ENCODE data around the gene ACSF2. TPM values are rescaled to one million over a fixed set of nuclear protein-coding genes. Genes with fewer than 3 reads are reported as not detected.
A peak's percentile ranks its signal among the peaks of the same experiment; 100 is the strongest.

ACSF2 gene
- total RNA-seq, 1 donor from 2014 or later = 34.5 TPM

- H3K36me3 Mint-ChIP-seq (ENCODE audit: low read depth) = peaks cover 25% of the 10 kb centered on the region
- no peaks in the 10 kb centered on the region for H3K9me3 Mint-ChIP-seq
- H3K27ac Mint-ChIP-seq (ENCODE audit: unreplicated experiment) = no peak overlapping the region
- H3K4me1 Mint-ChIP-seq = no peaks in the 10 kb centered on the region
- no peak for TF ChIP-seq CTCF (conservative IDR thresholded peaks at IDR 0.05)
- no peaks in the 10 kb centered on the region for H3K27me3 Mint-ChIP-seq (ENCODE audit: low read depth)
- DNase-seq (ENCODE audit: low read depth, low spot score) = no peak
- H3K4me3 Mint-ChIP-seq = no peak overlapping the region
These were observed 43.1 kb upstream of the ACSF2 start for GRCh38 chr17:50382931-50383330.

GRCh38 chr17:50386510-50386909, 39.5 kb upstream of the ACSF2 start:
- Mint-ChIP-seq H3K27me3 (ENCODE audit: low read depth) (no peaks in the 10 kb centered on the region), H3K36me3 (ENCODE audit: low read depth) (peaks cover 17% of the 10 kb centered on the region), H3K27ac (ENCODE audit: unreplicated experiment) (no peak overlapping the region), H3K9me3 (no peaks in the 10 kb centered on the region), H3K4me3 (no peak overlapping the region), H3K4me1 (no peaks in the 10 kb centered on the region)
- DNase-seq (ENCODE audit: low read depth, low spot score) = no peak
- no peak for TF ChIP-seq CTCF (conservative IDR thresholded peaks at IDR 0.05)

- Mint-ChIP-seq H3K4me1 (no peaks in the 10 kb centered on the region), H3K9me3 (no peaks in the 10 kb centered on the region), H3K36me3 (ENCODE audit: low read depth) (peaks cover 10% of the 10 kb centered on the region), H3K27ac (ENCODE audit: unreplicated experiment) (no peak overlapping the region), H3K27me3 (ENCODE audit: low read depth) (no peaks in the 10 kb centered on the region), H3K4me3 (no peak overlapping the region)
- DNase-seq (ENCODE audit: low read depth, low spot score) = no peak
- no peak for TF ChIP-seq CTCF (conservative IDR thresholded peaks at IDR 0.05)
These were observed 37.3 kb upstream of the ACSF2 start for GRCh38 chr17:50388728-50389127.

- Mint-ChIP-seq H3K4me1 (no peaks in the 10 kb centered on the region), H3K27me3 (ENCODE audit: low read depth) (no peaks in the 10 kb centered on the region), H3K27ac (ENCODE audit: unreplicated experiment) (no peak overlapping the region), H3K36me3 (ENCODE audit: low read depth) (peaks cover 13% of the 10 kb centered on the region), H3K9me3 (no peaks in the 10 kb centered on the region), H3K4me3 (no peak overlapping the region)
- no peak for TF ChIP-seq CTCF (conservative IDR thresholded peaks at IDR 0.05)
- no peak for DNase-seq (ENCODE audit: low read depth, low spot score)
These were observed 36.5 kb upstream of the ACSF2 start for GRCh38 chr17:50389534-50389933.

GRCh38 chr17:50392621-50393020, 33.4 kb upstream of the ACSF2 start:
- Mint-ChIP-seq H3K27ac (ENCODE audit: unreplicated experiment) (no peak overlapping the region), H3K9me3 (no peaks in the 10 kb centered on the region), H3K27me3 (ENCODE audit: low read depth) (no peaks in the 10 kb centered on the region), H3K36me3 (ENCODE audit: low read depth) (peaks cover 3% of the 10 kb centered on the region), H3K4me3 (peak overlapping the region; percentile 16), H3K4me1 (peaks cover 18% of the 10 kb centered on the region)
- DNase-seq (ENCODE audit: low read depth, low spot score) = no peak
- no peak for TF ChIP-seq CTCF (conservative IDR thresholded peaks at IDR 0.05)

- H3K9me3 Mint-ChIP-seq = no peaks in the 10 kb centered on the region
- no peak for TF ChIP-seq CTCF (conservative IDR thresholded peaks at IDR 0.05)
- H3K27me3 Mint-ChIP-seq (ENCODE audit: low read depth) = no peaks in the 10 kb centered on the region
- peak overlapping the region; percentile 77 for H3K4me3 Mint-ChIP-seq
- H3K4me1 Mint-ChIP-seq = peaks cover 22% of the 10 kb centered on the region
- H3K27ac Mint-ChIP-seq (ENCODE audit: unreplicated experiment) = no peak overlapping the region
- no peak for DNase-seq (ENCODE audit: low read depth, low spot score)
- H3K36me3 Mint-ChIP-seq (ENCODE audit: low read depth) = peaks cover 3% of the 10 kb centered on the region
These were observed 32.3 kb upstream of the ACSF2 start for GRCh38 chr17:50393700-50394099.
